Activated naive CD4-positive, alpha-beta T cell treated with anti-CD3 and anti-CD28 coated beads, Interleukin-2, amount 10 ng/mL, durations not matched to agents 5 hours and 36 hours (primary cell): ENCODE results near the gene PRORP. TPM values are rescaled to one million over a fixed set of nuclear protein-coding genes. Genes with fewer than 3 reads are reported as not detected.

ENCODE experiments used
- total RNA-seq, 2 experiments: library from RNA; stranded (reverse); gene quantifications; one replicate each; pipeline ENCODE4 v1.2.3, GENCODE V29; 2021

The PRORP gene
- total RNA-seq, result 10 to 100 TPM; 40.2 to 45.2 TPM

DNA sequence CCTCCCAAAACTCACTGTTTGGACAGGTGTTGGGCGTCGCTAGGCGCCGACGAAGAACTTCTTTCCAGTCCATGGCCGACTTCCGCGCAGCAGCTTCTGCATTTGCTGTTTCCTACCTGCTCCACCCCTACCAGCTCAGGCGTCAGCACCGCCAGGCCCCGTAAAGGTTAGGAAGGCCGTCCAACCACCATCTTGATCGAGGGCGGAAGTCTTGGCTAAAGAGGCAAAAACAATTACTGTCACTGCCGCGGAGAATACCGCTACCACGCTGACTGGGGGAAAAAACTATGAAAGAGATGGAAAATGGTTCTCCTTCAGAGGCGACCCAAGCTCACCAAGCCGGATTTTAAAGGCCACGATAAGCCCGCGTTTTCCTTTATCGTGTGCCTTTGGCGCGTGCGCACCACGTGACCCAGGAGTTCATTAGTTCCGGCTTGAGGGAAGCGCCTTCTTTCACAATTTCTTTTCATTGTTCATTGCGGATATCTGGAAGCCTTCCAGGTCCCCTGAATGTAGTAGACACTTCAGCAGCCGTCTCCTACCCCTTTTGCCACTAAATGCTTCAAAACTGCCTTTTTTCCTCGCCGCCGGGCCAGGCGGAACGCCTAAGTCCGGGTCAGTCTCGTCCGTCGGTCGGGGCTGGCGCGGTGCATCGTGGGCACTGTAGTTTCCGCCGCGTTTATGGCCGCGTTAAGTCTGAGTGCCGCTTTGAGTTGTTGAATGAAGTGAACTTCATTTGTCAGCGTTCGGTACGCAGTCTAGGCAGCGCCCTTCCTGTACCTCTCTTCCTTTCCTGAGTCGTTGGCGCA, at the start of gene PRORP, which contains the start of gene PPP2R3C:
PRORP (plus strand) TSS at position 666 of the 809 bp plus-strand sequence. CDS start 694 bp downstream, outside the sequence.
PPP2R3C (minus strand) TSS at position 104 of the 809 bp plus-strand sequence; CDS start at position 73, 31 bp downstream.

Other genes starting within 250 kb of the PRORP start
- 10 to 100 TPM; 49.0 to 53.8 TPM for gene BAZ1A, start 247.2 kb upstream of the PRORP start, total RNA-seq
- 10 to 100 TPM; 55.5 to 58.2 TPM for gene SRP54, start 139.6 kb upstream of the PRORP start, total RNA-seq
- gene FAM177A1, start 76.3 kb upstream of the PRORP start, total RNA-seq, result 10 to 100 TPM; 35.2 to 36.7 TPM
- gene PPP2R3C, start 562 bp upstream of the PRORP start, total RNA-seq, result 10 to 100 TPM; 36.7 to 39.2 TPM
- gene PSMA6, start 169.8 kb downstream of the PRORP start, total RNA-seq, result 100 to 1,000 TPM; 174 to 178 TPM